Nucleus accumbens (tissue), 56 donors: ENCODE results near the gene ELAC1.

Source experiments
- DNase-seq, 56 donors: peaks; one replicate each; lab custom pipeline; 2025; lab: John Stamatoyannopoulos, UW

Gene ELAC1

GRCh38 chr18:51012441-51012840 is 44.6 kb downstream of the ELAC1 start:
- no peak for DNase-seq

- no peak for DNase-seq
Observed at GRCh38 chr18:51013259-51013658, 45.4 kb downstream of the ELAC1 start.

- peak in 10 of 56 donors; percentile 3 to 32 (median 13) for DNase-seq
Observed at GRCh38 chr18:51017140-51017879, 49.5 kb downstream of the ELAC1 start.

- DNase-seq: no peak
Observed at GRCh38 chr18:51020536-51020935, 52.7 kb downstream of the ELAC1 start.

GRCh38 chr18:51021226-51021965 is 53.6 kb downstream of the ELAC1 start:
- DNase-seq: no peak

- no peak for DNase-seq
Observed at GRCh38 chr18:51025512-51025911, 57.7 kb downstream of the ELAC1 start.

GRCh38 chr18:51028201-51028805 is 60.5 kb downstream of the ELAC1 start:
- no peak for DNase-seq

- DNase-seq: no peak
Observed at GRCh38 chr18:51029378-51029693, 61.5 kb downstream of the ELAC1 start.

GRCh38 chr18:51029694-51030536 is 62.1 kb downstream of the ELAC1 start, which contains the start of gene SMAD4:
Gene SMAD4 (plus strand): TSS chr18:51030213. CDS start chr18:51047047, 16,834 bp downstream.
- peak; percentile 35 to 99 (median 95) for DNase-seq

- DNase-seq: peak in 51 of 56 donors; percentile 8 to 83 (median 64)
Observed at GRCh38 chr18:51030537-51031258, 62.9 kb downstream of the ELAC1 start.

GRCh38 chr18:51032193-51032592 is 64.4 kb downstream of the ELAC1 start:
- DNase-seq: no peak

GRCh38 chr18:51037230-51037629 is 69.4 kb downstream of the ELAC1 start:
- no peak for DNase-seq
